Head of caudate nucleus (tissue), 42 donors: ENCODE data around the gene PNLDC1.
"Not testable (repeated sequence)": the region's sequence is repeated elsewhere in the genome, so short reads cannot be mapped to it uniquely, and the experiment has no call there.

ENCODE experiments used
- DNase-seq, 42 donors: peaks; one replicate each; pipeline versions ENCODE4 v3.0.0 to v3.0.0-alpha.2; 2020 to 2021; ENCODE audit warnings: mixed read lengths in 7 of 42
- intact Hi-C: fragments of 100-400 bp; cut with DNase I; formaldehyde crosslinking; loops from one replicate; pipeline ENCODE4 v1.15.0; 2022

PNLDC1 gene

DNA sequence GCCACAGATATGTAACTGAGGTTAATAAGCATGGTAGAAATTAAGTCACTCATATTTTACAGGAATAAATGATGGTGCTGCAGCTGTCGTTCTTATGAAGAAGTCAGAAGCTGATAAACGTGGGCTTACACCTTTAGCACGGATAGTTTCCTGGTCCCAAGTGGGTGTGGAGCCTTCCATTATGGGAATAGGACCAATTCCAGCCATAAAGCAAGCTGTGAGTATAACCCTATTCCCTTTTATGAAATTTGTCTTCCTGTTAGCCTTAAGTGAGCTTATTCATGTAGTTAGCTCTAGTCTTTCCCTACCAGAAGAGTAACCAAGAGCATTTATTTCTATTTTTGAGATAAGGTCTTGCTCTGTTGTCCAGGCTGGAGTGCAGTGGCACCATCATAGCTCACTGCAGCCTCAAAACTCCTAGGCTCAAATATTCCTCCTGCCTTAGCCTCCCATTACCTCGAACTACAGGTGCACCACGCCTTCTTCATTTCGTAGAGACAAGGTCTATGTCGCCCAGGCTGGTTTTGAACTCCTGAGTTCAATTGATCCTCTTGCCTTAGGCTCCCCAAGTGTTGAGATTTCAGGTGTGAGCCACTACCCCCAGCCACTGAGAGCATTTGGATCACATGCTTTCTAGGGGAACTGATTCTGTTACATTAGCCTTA is 22.7 kb upstream of the PNLDC1 start:
- intact Hi-C loops: no loop called here
- DNase-seq: no peak

DNA sequence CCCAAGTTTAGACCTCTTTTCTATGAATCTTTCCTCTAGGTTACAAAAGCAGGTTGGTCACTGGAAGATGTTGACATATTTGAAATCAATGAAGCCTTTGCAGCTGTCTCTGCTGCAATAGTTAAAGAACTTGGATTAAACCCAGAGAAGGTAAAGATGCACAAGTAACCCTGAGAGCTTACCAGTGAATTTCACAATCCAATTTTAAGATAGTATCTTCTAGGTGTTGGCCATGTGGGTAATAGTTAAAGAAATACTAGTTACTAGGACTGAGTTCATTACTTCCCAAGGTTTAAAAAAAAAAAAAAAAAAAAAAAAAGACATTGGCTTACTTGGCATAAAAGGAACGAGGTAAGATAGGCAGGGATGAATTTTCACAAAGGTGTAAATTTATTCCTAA is 21.9 kb upstream of the PNLDC1 start:
- intact Hi-C loops: no loop called here
- no peak for DNase-seq

DNA sequence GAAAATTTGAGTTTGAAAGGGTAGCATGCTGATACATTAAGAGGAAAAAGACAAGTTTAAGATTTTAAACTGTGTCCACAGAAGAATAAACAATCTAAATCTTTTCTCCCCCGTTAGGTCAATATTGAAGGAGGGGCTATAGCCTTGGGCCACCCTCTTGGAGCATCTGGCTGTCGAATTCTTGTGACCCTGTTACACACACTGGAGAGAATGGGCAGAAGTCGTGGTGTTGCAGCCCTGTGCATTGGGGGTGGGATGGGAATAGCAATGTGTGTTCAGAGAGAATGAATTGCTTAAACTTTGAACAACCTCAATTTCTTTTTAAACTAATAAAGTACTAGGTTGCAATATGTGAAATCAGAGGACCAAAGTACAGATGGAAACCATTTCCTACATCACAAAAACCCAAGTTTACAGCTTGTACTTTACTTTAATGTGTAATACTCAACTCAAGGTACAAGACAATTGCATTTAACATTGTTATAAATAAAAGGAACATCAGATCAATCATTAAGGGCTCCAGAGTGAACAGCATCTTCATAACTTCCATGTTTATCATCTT is 21.5 kb upstream of the PNLDC1 start:
- intact Hi-C loops: no loop called here
- no peak for DNase-seq

DNA sequence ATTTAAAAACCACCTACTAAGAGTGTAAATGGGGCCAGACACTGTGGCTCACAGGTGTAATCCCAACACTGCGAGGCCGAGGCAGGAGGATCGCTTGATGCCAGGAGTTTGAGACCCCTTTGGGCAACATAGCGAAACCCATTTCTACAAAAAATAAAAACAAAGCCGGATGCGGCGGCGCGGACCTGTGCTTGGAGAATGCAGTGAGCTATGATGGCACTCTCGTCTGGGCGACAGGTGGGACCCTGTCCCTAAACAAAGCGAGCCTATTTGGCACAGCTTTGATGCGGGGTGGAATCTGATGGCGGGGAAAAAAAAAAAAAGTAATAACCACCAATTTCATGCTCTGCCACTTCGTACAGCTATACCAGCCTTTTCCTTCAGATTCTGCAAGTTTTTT is 11.8 kb upstream of the PNLDC1 start:
- intact Hi-C loops: loop anchor here (2.0 kb wide), 2 partner anchors 25 to 95 kb away; partner anchors contain the start of genes ACAT2 and SOD2
- no peak for DNase-seq

DNA sequence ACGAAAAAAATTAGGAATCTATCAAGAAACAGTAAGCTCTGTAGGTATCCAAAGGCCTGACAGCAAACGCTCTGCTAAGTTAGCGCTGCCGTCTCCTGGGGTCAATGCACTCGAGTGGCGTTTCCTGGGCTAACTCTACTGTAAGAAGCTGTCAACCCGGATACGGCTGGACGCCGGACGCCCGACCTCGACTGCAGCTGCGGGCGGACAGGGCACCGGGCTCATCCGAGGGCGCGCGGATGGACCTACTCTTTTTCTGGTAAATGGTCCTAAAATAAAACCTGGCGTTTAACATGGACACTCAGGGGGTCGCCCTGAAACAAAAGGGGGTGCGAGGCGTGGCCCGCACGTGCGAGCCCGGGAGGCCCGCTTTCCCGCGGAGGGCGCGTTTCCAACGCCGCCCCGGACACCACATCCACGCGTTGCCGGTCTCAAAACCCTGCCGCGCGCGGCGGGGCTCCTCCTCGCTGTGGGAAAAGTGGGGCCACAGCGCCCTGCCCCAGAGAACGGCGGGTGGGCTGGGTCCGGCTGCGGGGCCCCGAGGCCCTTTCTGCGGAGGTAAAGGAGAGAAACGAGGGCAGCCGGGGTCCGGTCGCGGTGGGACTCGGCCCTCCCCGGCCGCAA is 11.2 kb upstream of the PNLDC1 start:
- intact Hi-C loops: loop anchor here (1.0 to 2.0 kb wide), 3 partner anchors 26 to 96 kb away; partner anchors contain the start of genes ACAT2, SOD2 and WTAP
- peak in 11 of 42 donors; percentile 5 to 48 (median 15) for DNase-seq

DNA sequence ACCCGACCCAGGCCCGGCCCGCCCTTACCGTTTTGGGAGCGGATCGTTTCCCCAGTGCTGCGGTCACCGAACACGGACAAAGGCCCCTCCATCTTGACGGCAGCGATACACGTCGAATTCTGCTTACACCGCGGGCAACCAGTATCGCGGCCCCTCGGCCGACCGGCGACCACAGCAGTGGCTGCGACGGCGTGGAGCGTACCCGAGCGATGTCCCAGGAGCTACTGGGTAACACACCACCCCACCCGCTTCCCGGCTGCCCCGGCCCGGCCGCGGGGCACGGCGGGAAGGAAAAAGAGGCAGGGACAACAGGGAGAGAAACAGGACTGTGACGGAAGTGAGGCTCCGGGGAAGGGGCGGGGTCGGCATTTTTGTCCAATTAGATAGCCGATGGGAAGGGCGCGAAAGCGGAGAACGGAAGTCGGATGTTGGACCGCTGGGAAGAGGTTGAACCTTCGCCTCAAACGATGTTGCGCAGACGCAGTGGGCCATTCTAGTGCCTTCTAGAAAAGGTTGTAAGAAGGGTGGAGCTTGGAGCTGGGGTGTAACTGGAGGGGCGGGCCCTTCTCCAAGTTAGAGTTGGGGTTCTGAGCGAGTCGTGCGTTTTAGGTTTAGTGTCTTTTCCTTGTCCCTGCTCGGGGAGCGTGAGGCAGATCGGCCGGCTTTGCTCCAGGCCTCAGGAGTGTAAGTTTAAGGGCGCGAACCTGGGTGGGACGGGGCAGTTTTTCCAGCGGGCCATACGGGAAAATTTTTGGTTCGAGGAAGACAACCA is 10.5 kb upstream of the PNLDC1 start, which contains the start of gene TCP1:
Gene TCP1 (minus strand): TSS at position 226 of the 772 bp plus-strand sequence. CDS start 134 bp downstream, at position 92.
- intact Hi-C loops: loop anchor here (1.0 to 2.0 kb wide), 3 partner anchors 27 to 97 kb away; partner anchors contain the start of genes ACAT2, SOD2 and WTAP
- DNase-seq: peak; percentile 97 to 100 (median 99)

DNA sequence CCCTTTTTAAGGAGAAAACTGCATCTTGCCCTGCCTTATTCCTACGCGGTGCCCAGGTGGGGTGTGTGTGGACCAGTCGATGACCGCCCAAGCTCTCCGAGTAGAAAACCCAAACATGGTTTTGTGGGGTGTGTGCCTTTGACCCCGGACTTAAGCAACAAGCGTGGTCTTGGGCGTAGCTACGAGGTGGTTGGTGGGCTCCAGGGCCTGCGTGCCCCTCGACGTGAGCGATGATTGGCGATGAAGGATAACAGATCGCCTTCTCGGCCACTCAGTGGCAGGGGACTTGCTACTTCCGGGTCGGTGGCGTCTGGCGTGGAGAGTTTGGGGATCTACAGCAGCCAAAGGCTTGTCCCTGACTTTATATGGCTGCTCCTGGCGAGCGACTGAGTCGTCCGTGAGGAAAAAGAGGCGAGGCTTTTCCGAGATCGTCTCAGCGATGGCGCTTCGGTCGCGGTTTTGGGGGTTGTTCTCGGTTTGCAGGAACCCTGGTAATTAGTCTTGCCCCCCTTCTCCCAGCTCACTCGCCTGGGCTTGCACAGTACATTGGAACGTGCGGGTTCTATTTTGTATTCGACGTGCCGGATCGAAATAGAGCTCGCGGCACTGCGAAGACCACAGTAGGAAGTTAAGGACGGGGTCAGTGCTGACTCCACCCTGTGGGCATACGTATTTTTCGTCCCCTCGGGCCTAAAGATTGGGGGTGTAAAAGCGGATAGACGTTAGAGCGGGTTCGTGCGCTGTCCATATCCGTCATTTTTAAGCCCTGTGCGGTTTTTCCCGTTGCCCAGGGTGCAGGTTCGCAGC is 9.7 kb upstream of the PNLDC1 start, which contains the start of gene MRPL18:
Gene MRPL18 (plus strand): TSS at position 319 of the 807 bp plus-strand sequence. CDS start 121 bp downstream, at position 440.
- DNase-seq: peak; percentile 92 to 99 (median 96)
- intact Hi-C loops: no loop called here

DNA sequence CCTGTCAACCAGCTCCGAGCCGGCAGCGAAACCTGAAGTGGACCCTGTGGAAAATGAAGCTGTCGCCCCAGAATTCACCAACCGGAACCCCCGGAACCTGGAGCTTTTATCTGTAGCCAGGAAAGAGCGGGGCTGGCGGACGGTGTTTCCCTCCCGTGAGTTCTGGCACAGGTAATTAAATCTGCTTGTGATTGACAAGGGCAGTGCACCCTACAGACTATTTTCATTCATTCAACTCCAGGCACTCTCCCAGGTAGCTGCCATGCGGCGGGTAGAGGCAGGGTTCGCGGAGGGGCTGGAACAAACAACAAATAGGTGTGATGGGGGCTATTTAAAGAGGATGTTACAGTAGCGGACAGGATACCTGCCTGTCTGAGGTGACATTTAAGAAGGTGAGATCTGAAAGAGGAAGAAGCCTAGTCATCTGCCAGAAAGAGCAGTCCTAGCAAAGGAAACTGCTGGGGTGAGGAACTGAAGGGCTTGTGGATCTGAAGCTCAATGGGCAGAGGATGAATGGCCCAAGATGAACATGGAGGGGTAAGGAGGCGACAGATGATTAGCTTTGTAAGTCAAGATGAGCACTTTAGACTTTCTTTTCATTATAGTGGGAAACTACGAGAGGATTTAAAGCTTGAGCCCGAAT is 9.0 kb upstream of the PNLDC1 start:
- intact Hi-C loops: no loop called here
- DNase-seq: peak in 1 of 42 donors; percentile 12

DNA sequence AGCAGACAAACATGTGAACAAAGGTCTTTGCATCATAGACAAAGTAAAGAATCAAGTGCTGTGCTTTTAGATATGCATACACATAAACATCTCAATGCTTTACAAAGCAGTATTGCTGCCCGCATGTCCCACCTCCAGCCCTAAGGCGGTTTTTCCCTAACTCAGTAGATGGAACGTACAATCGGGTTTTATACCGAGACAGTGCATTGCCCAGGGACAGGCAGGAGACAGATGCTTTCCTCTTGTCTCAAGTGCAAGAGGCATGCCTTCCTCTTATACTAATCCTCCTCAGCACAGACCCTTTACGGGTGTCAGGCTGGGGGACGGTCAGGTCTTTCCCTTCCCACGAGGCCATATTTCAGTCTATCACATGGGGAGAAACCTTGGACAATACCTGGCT is 5.1 kb upstream of the PNLDC1 start:
- DNase-seq, intact Hi-C loops: not testable (repeated sequence)

DNA sequence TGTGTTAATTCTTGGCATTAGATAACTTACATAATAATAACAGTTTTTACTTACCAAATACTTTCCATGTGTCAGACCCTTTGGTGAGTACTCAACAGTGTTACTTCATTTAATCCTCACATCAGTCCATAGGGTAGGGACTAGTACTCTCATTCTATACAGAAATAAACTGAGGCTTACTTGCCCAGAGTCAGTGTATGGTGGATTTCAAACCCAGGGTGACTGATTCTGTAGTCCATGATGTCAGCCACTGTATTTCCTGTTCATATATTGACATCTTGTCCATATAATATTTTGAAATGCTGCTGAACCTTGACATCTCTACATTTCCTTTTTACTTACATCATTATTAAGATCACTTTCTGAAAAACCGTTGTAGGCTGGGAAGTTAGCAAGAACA is 2.5 kb upstream of the PNLDC1 start:
- intact Hi-C loops: no loop called here
- no peak for DNase-seq

DNA sequence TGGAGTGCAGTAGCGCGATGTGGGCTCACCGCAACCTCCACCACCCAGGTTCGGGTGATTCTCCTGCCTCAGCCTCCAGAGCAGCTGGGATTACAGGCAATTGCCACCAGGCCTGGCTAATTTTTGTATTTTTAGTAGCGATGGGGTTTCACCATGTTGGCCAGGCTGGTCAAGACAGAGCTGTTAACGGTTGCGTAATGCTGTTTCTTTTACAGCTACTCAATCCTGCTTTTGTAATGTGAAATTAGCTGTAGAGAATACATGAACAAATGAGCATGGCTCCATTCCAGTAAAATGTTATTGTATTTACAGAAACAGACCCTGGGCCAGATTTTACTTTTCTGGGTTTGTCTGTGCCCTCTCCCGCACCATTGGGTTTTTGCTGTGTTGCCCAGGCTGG is 1.9 kb downstream of the PNLDC1 start:
- no peak for DNase-seq
- intact Hi-C loops: no loop called here

DNA sequence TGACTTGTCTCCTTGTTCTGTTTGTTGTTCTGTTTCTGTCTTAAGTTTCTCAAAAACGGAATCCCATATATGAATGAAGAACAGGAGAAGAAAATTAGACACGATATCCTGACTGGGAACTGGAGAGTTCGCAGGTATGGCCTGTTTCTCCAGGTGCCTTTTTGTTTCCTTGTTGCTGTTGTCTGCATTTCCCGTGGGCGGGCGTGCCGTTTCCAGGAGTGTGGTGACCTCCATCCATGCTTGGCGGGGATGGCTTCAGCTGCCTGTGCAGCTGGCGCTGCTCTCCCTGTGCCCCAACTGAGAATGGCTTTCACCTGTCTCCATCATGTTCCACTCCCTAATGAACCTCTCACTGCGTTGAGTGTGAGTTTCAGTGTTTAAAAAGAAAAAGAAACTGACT is 4.4 kb downstream of the PNLDC1 start:
- intact Hi-C loops: no loop called here
- DNase-seq: peak in 2 of 42 donors; percentile 18 to 31

DNA sequence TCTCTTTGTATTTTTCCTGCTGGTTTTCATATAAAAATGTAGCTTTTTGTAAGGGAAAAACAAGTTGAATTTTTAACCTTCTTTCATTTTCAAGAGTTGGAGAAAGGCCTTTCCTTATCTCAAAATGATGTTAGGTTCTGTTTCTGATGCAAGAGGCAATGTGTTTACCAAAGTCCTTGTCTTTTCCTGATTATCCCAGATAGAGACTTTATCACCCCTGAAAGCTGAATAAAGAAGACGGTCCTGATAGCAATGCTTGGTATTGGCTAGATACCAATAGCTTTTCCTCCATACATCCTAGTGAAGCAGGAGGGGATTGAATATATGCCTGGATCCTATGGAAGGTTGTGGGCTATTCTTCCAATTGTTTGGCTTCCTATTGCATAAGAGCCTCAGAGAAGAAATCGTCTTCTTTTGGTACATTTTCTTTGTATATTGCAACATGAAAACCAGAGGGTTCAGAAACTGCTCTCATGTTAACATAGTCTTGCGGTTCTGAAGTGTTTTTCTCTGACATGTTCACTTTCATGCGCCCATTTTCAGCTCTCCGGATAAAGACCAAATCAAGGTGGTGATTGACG is 5.5 kb downstream of the PNLDC1 start:
- intact Hi-C loops: no loop called here
- no peak for DNase-seq

DNA sequence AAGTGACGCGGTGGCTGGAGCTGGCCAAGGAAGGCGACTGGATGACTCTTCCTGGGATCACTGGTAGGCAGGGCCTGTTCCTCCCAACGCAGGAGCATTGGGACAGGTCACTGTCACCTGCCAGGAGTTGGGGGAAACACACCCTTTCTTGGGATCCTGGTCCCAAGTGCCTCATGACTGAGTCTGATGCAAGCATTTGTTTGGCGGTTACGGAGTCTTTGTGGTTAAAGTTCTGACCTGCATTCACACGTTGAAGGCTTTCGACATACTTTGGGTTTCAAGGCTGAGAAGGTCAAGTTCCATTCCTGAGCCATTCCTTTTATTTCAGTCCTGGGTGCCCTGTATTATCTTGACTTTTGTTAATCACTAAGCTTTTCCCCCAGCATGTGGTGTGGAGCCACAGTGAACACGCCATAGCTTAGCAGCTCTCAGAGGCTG is 6.0 kb downstream of the PNLDC1 start:
- intact Hi-C loops: no loop called here

DNA sequence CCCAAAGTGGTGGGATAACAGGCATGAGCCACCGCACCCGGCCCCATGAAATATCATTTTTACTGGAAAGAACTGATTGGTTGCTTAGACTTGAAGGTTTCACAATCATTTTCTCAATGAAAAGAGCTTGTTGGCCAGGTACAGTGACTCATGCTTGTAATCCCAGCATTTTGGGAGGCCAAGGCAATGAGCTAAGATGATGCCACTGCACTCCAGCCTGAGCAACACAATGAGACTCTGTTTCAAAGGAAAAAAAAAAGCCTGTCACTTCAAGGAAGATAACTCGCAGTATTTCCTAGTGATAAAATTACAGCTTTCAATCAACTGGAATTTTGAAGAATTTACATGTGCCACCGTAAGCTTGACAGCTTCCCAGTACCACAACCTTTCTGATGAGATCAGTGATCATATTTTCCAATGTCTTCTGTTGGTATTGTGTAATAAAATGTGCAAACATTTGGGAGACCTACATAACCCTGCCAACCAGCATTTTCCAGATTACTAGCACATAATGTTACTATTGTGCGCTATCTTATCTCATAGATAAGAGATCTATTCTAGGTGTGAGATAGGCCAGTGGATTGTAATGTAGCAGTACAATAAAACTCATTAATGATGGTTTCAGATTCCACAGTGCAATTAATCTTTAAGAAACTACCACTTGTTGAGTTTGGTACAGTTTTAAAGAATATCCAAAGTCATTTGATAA is 7.2 kb downstream of the PNLDC1 start:
- peak in 2 of 42 donors; percentile 4 to 12 for DNase-seq
- intact Hi-C loops: no loop called here

More for the DNA sequence above, 6.0 kb downstream of the PNLDC1 start:
- DNase-seq: peak in 3 of 42 donors; percentile 3 to 30 (median 18)

DNA sequence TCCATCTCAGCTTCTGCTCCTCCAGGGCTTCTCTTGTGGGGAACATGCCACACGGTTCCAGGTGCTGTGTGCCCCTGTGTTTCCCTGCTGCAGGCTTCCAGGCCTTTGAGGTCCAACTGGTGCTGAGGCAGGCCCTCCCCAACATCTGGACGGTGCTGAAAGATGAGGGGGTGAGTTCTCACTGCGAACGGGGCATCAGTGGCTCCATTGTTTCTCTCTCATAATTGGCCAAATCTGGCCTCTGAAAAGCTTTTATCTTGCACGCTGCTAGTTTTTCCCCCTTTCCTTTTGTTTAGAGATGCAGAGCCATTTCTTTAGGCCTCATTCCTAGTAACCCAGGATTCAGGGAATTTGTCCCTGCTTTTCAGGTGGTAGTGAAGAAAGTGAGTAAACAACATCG is 8.6 kb downstream of the PNLDC1 start:
- intact Hi-C loops: no loop called here
- DNase-seq: peak in 15 of 42 donors; percentile 19 to 74 (median 42)

DNA sequence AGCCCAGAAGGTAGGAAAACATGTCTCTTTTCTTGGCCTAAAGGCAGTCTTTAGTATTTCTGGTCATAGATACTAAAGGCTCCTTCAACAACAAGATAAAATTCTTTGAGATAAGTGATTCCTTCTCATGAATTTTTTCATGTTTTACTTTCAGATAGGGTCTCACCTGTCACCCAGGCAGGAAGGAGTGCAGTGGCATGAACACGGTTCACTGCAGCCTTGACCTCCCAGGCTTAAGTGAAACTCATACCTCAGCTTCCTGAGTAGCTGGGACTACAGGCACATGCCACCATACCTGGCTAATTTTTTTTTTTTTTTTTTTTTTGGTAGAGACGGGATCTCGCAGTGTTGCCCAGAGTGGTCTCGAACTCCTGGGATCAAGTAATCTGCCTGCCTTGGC is 9.1 kb downstream of the PNLDC1 start:
- intact Hi-C loops: no loop called here
- DNase-seq: no peak
